Fibroblast of mammary gland (primary cell): ENCODE results near the gene SRL.
A peak's percentile ranks its signal among the peaks of the same experiment; 100 is the strongest.

Experiments used
- DNase-seq: peaks from one replicate; pipeline ENCODE4 v3.0.0-alpha.2; 2010; ENCODE audit warnings: low read depth
- H3K4me3 ChIP-seq: 2 replicates; pipeline ENCODE4 v1.5.1; 2011; ENCODE audit warnings: low read depth, mild to moderate bottlenecking, low read length, moderate library complexity; ENCODE audit not compliant: control insufficient read depth
- TF ChIP-seq, protein P1 (sequence below): conservative IDR thresholded peaks from 2 replicates; pipeline ENCODE4 v1.5.1; 2011; ENCODE audit warnings: low read depth, low read length, inconsistent platforms; ENCODE audit not compliant: control insufficient read depth, insufficient read depth

Gene SRL

GRCh38 chr16:4280625-4281024, 38.7 kb upstream of the SRL start:
- DNase-seq: no peak
- TF ChIP-seq, protein P1, sequence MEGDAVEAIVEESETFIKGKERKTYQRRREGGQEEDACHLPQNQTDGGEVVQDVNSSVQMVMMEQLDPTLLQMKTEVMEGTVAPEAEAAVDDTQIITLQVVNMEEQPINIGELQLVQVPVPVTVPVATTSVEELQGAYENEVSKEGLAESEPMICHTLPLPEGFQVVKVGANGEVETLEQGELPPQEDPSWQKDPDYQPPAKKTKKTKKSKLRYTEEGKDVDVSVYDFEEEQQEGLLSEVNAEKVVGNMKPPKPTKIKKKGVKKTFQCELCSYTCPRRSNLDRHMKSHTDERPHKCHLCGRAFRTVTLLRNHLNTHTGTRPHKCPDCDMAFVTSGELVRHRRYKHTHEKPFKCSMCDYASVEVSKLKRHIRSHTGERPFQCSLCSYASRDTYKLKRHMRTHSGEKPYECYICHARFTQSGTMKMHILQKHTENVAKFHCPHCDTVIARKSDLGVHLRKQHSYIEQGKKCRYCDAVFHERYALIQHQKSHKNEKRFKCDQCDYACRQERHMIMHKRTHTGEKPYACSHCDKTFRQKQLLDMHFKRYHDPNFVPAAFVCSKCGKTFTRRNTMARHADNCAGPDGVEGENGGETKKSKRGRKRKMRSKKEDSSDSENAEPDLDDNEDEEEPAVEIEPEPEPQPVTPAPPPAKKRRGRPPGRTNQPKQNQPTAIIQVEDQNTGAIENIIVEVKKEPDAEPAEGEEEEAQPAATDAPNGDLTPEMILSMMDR: no peak

GRCh38 chr16:4277987-4278513, 36.2 kb upstream of the SRL start:
- TF ChIP-seq, protein P1: no peak
- H3K4me3 ChIP-seq: no peak overlapping the region
- no peak for DNase-seq

More at GRCh38 chr16:4280625-4281024, 38.7 kb upstream of the SRL start:
- no peak overlapping the region for H3K4me3 ChIP-seq

DNA sequence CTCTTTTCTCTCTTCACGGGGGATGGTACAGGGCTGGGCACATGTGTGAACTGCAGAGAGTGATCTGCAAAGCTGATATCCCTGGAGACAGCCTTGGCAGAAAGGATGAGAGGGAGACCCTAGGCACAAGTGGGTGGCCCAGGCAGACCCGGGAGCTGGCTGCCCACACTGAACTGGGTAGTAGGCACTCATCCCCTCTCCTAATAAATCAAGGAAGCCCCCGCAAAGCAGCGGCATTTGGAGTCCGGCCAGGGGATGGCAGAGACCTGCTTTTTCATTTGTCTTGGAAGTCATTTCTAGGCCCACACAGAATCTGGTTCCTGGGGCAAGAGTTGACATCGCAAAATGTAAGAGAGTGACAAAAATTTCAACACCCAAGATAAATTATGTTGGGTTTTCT, 34.0 kb upstream of the SRL start:
- no peak overlapping the region for H3K4me3 ChIP-seq
- TF ChIP-seq, protein P1: no peak

GRCh38 chr16:4273858-4274311, 32.0 kb upstream of the SRL start:
- DNase-seq: peak; percentile 41
- TF ChIP-seq, protein P1: peak; percentile 23
- peak overlapping the region; percentile 67 for H3K4me3 ChIP-seq

More for the DNA sequence above, 34.0 kb upstream of the SRL start:
- no peak for DNase-seq

- peak overlapping the region; percentile 67 for H3K4me3 ChIP-seq
- TF ChIP-seq, protein P1: no peak
- DNase-seq: peak; percentile 38
Observed at GRCh38 chr16:4272114-4272956, 30.5 kb upstream of the SRL start.

- H3K4me3 ChIP-seq: peak overlapping the region; percentile 67
- TF ChIP-seq, protein P1: no peak
- peak; percentile 91 for DNase-seq
Observed at GRCh38 chr16:4271176-4272113, 29.6 kb upstream of the SRL start.
